HL-60 (cell line): ENCODE measurements around the gene BABAM2.
"Not testable (repeated sequence)": the region's sequence is repeated elsewhere in the genome, so short reads cannot be mapped to it uniquely, and the experiment has no call there.

ENCODE experiments used
- DNase-seq, 2 experiments: peaks; one replicate each; pipeline ENCODE4 v3.0.0-alpha.2; 2010 to 2020; ENCODE audit warnings: low read depth in 1 of 2, low spot score in 1 of 2
- H3K27ac ChIP-seq: fragments of 250-450 bp; sonication (Bioruptor Pico); replicated peaks from 2 replicates; pipeline ENCODE4 v1.5.1; 2020; ENCODE audit warnings: mild to moderate bottlenecking, moderate library complexity
- H3K27me3 ChIP-seq: fragments of 250-450 bp; sonication (Bioruptor Pico); 2 replicates; pipeline ENCODE4 v1.5.1; 2021; ENCODE audit warnings: mild to moderate bottlenecking, moderate library complexity; ENCODE audit not compliant: insufficient read depth, poor library complexity, severe bottlenecking
- H3K4me3 ChIP-seq: replicated peaks from 2 replicates; pipeline ENCODE4 v1.5.1; 2011; ENCODE audit warnings: mild to moderate bottlenecking, control low read depth, low read length; ENCODE audit not compliant: insufficient read depth
- GABPA ChIP-seq: IDR thresholded peaks from 2 replicates; pipeline ENCODE4 v1.6.1; 2012; ENCODE audit warnings: low read depth
- POLR2AphosphoS5 ChIP-seq: IDR thresholded peaks from 2 replicates; pipeline ENCODE4 v1.6.1; 2012; ENCODE audit warnings: low read depth
- SPI1 ChIP-seq: IDR thresholded peaks from 2 replicates; pipeline ENCODE4 v1.6.1; 2012; ENCODE audit warnings: low read depth, mild to moderate bottlenecking, borderline replicate concordance
- TF ChIP-seq, protein P1 (sequence below): IDR thresholded peaks from one replicate; pipeline ENCODE4 v1.5.1; 2011; ENCODE audit warnings: low read length, control low read depth, inconsistent platforms; ENCODE audit not compliant: insufficient read depth
- TF ChIP-seq, protein P2 (sequence below): IDR thresholded peaks from 2 replicates; pipeline ENCODE4 v1.6.1; 2012; ENCODE audit warnings: low read depth; ENCODE audit not compliant: insufficient replicate concordance

BABAM2 gene

DNA sequence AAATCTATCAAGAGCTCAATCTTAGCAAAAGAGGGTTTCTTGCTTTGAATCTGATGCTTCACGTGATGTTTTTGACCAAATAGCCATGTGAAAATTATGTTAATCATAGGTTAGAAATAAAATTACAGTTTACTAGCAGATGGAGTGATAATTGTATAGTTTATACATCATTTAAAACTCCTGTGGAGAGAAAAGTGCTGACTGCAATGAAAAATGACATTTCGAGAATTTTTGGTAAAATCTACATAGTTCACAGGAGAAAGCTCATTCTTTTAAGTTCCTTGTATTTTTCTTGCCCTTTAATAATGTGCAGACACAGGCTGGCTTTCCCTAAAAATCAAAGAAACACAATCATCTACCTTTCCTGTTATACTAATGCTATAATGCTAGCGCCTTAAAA, 33.6 kb upstream of the BABAM2 start:
- Histone ChIP-seq H3K27me3 (no peaks in the 10 kb centered on the region), H3K4me3 (no peak overlapping the region), H3K27ac (no peak overlapping the region)
- no peak for DNase-seq
- TF ChIP-seq, protein P1, sequence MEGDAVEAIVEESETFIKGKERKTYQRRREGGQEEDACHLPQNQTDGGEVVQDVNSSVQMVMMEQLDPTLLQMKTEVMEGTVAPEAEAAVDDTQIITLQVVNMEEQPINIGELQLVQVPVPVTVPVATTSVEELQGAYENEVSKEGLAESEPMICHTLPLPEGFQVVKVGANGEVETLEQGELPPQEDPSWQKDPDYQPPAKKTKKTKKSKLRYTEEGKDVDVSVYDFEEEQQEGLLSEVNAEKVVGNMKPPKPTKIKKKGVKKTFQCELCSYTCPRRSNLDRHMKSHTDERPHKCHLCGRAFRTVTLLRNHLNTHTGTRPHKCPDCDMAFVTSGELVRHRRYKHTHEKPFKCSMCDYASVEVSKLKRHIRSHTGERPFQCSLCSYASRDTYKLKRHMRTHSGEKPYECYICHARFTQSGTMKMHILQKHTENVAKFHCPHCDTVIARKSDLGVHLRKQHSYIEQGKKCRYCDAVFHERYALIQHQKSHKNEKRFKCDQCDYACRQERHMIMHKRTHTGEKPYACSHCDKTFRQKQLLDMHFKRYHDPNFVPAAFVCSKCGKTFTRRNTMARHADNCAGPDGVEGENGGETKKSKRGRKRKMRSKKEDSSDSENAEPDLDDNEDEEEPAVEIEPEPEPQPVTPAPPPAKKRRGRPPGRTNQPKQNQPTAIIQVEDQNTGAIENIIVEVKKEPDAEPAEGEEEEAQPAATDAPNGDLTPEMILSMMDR = no peak
- TF ChIP-seq SPI1 (no peak), POLR2AphosphoS5 (no peak), GABPA (no peak)
- TF ChIP-seq, protein P2, sequence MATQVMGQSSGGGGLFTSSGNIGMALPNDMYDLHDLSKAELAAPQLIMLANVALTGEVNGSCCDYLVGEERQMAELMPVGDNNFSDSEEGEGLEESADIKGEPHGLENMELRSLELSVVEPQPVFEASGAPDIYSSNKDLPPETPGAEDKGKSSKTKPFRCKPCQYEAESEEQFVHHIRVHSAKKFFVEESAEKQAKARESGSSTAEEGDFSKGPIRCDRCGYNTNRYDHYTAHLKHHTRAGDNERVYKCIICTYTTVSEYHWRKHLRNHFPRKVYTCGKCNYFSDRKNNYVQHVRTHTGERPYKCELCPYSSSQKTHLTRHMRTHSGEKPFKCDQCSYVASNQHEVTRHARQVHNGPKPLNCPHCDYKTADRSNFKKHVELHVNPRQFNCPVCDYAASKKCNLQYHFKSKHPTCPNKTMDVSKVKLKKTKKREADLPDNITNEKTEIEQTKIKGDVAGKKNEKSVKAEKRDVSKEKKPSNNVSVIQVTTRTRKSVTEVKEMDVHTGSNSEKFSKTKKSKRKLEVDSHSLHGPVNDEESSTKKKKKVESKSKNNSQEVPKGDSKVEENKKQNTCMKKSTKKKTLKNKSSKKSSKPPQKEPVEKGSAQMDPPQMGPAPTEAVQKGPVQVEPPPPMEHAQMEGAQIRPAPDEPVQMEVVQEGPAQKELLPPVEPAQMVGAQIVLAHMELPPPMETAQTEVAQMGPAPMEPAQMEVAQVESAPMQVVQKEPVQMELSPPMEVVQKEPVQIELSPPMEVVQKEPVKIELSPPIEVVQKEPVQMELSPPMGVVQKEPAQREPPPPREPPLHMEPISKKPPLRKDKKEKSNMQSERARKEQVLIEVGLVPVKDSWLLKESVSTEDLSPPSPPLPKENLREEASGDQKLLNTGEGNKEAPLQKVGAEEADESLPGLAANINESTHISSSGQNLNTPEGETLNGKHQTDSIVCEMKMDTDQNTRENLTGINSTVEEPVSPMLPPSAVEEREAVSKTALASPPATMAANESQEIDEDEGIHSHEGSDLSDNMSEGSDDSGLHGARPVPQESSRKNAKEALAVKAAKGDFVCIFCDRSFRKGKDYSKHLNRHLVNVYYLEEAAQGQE = no peak

DNA sequence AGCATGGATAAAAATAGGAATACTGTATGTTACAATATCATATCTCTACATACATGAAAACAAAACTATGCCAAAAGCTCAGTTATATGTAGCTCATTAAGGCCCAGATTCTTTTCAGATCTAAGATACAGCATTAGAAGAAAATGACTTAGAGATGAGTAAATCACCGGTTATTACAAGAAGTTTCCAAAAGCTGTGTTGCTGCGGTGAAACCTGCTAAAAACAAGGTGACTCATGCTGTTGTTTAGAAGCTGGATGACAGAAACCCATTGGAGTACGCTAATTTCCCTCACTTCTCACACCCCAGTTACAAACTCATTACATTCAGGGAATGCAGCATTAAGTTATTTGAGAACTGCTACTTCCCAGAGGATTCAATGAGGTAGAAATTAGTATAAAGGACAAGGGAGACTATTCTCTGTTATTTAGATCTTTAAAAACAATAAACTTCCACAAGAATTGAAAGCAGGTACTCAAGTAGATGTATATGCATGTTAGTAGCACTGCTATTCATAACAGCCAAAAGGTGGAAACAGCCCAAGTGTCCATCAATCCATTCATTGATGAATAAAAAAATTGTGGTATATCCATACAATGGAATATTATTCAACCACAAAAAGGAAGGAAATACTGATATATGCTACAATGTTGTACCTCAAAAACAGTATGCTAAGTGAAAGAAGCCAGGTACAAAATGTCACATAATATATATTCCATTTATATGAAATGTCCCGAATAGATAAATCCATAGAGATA, 32.9 kb upstream of the BABAM2 start:
- DNase-seq = no peak
- H3K27ac ChIP-seq = no peak overlapping the region
- TF ChIP-seq SPI1 = no peak
- TF ChIP-seq, protein P1 = no peak
- no peak for TF ChIP-seq GABPA

DNA sequence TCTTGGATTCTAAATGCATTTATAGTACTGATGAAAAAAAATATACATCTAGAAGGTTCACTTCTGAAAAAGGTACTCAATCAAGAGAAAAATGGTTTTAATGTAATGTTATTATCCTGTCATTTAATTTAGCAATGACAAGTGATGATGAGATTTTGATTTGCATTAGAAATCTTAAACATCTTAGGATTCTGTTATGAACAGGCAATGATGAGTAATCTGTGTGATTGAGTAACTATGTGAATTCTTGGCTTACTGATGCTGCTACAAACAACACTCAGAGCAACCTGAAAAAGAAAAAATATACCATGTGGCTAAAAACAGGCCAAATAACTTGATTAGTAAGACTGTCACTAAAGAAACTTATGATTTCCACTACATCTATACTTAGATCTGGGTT, 30.4 kb upstream of the BABAM2 start:
- no peak for TF ChIP-seq SPI1
- H3K4me3 ChIP-seq = no peak overlapping the region
- no peaks in the 10 kb centered on the region for H3K27me3 ChIP-seq
- no peak overlapping the region for H3K27ac ChIP-seq
- DNase-seq = peak in 1 of 2 experiments; percentile 30

More for the DNA sequence above, 32.9 kb upstream of the BABAM2 start:
- H3K4me3 ChIP-seq = no peak overlapping the region
- no peaks in the 10 kb centered on the region for H3K27me3 ChIP-seq

DNA sequence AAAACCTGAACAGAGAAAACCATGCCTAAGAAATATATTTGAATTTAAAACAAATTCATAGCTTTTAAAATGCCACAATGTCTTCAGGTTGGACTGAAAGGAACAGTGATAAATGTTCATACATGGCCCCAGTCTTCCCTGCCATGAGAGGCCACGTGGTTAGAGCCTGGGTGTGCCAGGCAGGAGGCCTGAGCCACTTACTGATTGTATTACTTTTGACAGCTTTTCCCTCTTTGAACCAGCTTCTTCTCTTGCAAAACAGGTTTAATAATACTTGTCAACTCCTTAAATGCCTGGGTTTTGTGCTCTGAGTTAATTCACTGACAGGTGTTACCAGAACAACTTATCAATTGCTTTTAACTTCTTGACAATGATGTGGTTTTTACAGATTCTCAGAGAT, 27.4 kb upstream of the BABAM2 start:
- Histone ChIP-seq H3K4me3 (no peak overlapping the region), H3K27me3 (no peaks in the 10 kb centered on the region), H3K27ac (no peak overlapping the region)
- no peak for DNase-seq
- TF ChIP-seq, protein P1 = no peak
- TF ChIP-seq SPI1 = no peak
- TF ChIP-seq, protein P2 = no peak
- no peak for TF ChIP-seq POLR2AphosphoS5
- no peak for TF ChIP-seq GABPA

DNA sequence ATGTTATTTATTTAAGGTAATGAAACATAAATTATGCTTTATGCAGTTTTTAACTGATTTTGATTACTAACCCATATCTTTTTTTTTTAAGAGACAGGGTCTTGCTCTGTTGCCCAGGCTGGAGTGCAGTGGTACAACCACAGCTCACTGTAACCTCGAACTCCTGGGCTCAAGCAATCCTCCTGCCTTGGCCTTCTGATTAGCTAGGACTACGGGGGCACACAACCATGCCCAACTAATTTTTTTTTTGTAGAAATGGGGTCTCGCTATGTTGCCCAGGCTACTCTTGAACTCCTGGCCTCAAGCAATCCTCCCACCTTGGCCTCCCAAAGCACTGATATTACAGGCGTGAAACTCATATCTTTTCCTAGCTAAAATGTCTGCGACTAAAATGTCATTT, 26.6 kb upstream of the BABAM2 start:
- not testable (repeated sequence) for H3K4me3 ChIP-seq, H3K27ac ChIP-seq, H3K27me3 ChIP-seq, DNase-seq
